Pulmonary artery endothelial cell (primary cell): ENCODE results near the gene MS4A4E. TPM values are rescaled to one million over a fixed set of nuclear protein-coding genes. Genes with fewer than 3 reads are reported as not detected.
A peak's percentile ranks its signal among the peaks of the same experiment; 100 is the strongest.
"Not testable (repeated sequence)": the region's sequence is repeated elsewhere in the genome, so short reads cannot be mapped to it uniquely, and the experiment has no call there.

Experiments used
- DNase-seq: peaks from one replicate; pipeline ENCODE4 v3.0.0-alpha.2; 2011; ENCODE audit warnings: low read depth, low spot score
- total RNA-seq: library from RNA; depleted of rRNA; stranded (reverse); fragments of >200 nt; gene quantifications from 2 replicates; pipeline ENCODE4 v1.2.3, GENCODE V29; 2014

The MS4A4E gene
- total RNA-seq, 1 donor from 2014 or later: not detected

DNA sequence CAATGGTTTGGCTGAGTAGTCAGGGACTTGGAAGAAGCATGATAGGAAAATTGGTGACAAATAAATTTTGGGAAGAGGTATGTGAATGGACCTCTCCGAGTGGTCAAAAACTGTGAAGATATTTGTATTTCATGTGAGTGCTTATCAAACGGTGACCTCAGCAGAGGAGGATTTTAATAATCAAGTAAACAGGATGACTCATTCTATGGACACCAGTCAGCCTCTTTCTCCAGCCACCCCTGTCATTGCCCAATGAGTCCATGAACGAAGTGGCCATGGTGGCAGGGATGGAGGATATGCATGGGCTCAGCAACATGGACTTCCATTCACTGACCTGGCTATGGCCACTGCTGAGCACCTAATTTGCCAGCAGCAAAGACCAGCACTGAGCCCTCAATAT, 21.2 kb downstream of the MS4A4E start:
- DNase-seq: no peak

DNA sequence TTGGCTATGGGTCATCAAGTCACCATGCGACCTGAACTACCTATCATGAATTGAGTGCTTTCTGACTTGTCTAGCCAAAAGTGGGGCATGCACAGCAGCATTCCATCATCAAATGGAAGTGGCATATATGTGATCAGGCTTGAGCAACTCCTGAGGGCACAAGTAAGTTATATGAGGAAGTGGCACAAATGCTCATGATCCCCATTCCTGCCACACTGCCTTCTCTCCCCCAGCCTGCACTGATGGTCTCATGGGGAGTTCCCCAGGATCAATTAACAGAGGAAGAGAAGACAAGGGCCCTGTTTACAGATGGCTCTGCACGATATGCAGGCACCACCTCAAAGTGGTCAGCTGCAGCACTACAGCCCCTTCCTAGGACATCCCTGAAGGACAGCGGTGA, 21.8 kb downstream of the MS4A4E start:
- DNase-seq: no peak

DNA sequence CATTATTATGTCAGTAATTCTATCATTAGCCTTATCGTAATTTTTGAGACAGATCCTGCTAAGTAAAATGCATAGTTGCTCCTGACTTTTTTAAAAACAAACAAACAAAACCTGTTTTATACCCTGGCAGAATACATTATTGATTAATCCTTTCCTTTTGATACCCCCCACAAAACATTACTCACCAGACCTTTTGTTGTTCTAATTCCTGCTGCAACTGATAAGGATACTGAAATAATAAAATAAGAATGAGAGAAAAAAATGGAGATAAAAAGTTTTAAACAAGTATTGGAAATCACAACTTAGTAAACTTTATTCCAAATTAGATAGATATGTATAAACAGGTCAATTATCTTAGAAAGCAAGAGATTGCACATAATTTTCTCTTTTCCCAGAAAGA, 28.6 kb downstream of the MS4A4E start:
- no peak for DNase-seq

GRCh38 chr11:60211206-60211605, 31.7 kb downstream of the MS4A4E start:
- DNase-seq: no peak

DNA sequence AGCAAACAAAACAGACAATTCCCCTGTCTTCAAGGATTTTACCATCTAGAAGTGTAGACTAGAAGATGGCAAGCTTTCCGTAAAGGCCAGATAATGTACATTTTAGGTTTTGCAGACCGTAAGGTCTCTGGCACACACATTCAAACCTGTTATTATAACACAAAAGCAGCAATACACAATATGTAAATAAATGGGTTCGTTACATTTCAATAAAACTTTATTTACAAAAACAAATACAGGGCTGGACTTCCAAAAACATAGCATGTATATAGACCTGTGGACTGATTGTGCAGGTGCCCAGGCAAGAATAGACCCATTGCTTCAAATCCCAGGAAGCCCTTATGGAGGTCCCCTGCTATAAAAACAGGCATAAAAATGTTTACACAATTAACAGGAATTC, 33.0 kb downstream of the MS4A4E start:
- no peak for DNase-seq

DNA sequence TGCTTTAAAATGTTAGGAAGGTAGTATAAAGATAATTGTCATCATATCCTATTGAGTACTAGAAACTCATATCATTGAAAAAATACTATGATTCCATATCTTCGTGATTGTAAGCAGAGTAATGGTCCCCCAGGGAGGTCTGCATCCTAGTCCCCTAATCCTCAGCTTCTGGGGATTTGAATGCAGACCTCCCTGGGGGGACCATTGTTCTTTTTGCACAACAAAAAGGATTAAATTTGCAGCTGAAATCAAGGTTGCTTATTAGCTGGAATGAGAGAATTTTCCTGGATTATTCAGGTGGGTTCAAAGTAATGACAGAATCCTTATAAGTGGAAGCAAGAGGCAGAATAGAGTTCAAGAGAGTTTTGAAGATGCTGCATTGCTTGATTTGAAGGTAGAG, 34.0 kb downstream of the MS4A4E start:
- no peak for DNase-seq

- no peak for DNase-seq
Observed at GRCh38 chr11:60208146-60208895, 34.6 kb downstream of the MS4A4E start.

DNA sequence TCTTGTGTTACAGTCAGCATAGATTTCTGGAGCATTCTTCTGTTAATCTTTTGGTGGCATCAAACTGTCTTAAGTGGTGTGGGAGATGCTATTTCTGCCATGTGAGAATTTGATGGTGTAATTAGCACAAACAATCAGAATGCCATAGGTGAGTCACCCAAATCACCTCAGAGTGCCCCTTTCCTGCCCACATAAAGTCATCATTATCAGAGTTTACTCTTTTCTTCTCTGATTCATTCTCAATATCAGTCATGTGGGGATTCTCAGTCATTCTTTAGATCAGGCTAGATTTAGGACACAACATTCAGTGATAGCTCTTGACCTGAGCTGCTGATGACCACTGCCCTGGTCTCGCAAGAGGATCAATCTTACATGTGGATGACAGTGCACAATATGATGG, 36.3 kb downstream of the MS4A4E start:
- DNase-seq: no peak

- no peak for DNase-seq
Observed at GRCh38 chr11:60204922-60205321, 38.0 kb downstream of the MS4A4E start.

GRCh38 chr11:60201334-60201733, 41.6 kb downstream of the MS4A4E start:
- not testable (repeated sequence) for DNase-seq

DNA sequence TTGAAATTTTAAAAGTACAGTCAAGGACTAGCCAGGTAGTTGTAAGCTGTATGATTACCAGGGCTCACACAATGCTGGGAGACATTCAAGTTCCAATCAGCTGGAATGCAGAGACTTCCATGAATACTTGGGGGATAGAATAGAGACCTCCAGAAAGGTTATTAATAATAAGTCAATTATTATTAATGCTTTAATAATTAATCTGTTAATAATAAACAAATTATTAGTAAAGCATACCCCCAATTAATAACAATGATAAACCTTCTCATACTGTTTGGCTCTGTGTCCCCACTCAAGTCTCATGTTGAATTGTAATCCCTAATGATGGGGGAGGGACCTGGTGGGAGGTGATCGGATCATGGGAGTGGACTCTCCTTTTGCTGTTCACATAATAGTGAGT, 45.5 kb downstream of the MS4A4E start:
- no peak for DNase-seq

GRCh38 chr11:60195923-60196368, 47.0 kb downstream of the MS4A4E start:
- DNase-seq: no peak

GRCh38 chr11:60194511-60194910, 48.4 kb downstream of the MS4A4E start:
- no peak for DNase-seq

DNA sequence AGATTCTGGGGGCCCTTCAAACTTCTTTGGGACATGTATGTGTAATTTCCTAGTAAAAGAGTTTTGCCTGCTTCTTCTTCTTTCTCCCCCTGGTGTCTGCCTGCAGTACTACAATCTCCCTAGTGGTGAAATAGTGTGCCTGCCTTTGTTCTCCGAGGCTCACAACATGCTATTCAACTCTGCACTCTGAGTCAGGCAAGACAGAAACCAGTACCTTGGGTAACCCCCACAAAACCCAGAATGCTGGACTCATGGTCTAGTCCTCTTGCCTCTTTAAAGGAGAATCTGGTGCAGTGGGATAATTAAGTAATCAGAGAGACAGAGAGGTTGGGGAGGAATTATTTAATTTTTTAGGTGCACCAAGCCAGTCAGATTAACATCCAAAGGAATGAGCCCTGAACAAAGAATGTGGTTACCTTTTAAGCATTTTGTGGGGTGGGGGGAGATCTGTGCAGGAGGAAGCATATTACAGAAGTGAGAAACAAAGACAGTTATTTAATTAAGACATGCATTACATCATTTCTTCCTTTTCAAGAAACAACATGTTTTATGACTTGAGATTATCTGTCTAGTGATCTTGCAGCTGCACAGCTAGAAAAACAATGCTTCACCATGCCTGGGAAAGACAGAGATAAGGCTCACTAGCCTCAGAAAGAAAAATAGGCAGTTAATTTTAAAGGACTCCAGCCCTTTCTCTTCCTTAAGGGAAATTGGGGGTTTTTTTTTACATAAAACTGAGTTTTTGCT, 49.1 kb downstream of the MS4A4E start:
- DNase-seq: peak; percentile 80

DNA sequence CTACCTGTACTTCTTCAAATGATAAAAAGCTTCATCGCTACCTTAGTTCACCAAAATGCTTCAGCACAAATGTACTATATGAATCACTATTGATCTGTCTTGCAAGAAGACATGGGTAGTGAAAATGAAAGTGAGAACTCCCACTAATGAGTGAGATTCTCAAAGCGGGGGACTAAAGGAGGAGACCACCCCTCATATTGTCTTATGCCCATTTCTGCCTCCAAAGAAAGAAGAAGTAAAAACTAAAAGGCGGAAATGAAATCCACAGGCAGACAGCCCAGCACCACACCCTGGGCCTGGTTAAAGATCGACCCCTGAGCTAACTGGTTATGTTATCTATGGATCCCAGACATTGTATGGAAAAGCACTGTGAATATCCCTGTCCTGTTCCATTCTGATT, 50.4 kb downstream of the MS4A4E start:
- DNase-seq: not testable (repeated sequence)

DNA sequence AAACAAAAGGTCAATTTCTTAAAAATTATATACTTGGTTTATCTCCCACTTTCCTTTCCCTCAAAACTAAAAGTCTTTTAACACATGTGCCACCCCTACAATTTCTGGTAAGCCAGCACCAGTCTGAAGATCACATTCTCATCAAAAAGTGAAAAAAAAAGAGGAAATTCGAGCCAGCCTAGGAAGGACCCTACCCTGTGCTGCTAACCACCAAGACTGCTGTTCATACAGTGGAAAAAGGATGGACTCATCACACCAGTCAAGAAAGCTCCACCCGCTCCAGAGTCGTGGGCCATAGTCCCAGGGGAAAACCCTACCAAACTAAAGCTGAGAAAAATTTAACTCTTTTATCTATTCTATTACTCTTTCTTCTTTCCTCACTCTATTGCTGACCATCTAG, 54.5 kb downstream of the MS4A4E start:
- not testable (repeated sequence) for DNase-seq

DNA sequence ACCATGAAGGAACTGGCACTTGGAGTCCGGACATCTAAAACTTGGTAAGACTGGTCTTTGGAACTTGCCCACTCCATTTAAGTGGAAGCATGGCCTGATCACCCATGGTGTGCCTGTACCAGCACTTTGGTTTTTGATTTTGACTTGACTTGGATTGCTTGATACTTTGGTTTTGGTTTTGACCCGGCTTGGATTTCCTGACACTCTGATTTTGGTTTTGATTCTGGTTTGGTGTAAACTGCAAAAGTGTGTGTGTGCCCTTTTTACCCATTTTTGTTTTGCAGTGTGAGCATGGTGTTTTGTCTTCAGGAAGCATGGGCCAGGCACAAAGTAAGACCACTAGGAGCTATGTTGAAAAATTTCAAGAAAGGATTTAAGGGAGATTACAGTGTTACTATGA, 56.8 kb downstream of the MS4A4E start:
- DNase-seq: not testable (repeated sequence)

- not testable (repeated sequence) for DNase-seq
Observed at GRCh38 chr11:60185512-60185827, 57.5 kb downstream of the MS4A4E start.

- no peak for DNase-seq
Observed at GRCh38 chr11:60184824-60185511, 58.0 kb downstream of the MS4A4E start.

DNA sequence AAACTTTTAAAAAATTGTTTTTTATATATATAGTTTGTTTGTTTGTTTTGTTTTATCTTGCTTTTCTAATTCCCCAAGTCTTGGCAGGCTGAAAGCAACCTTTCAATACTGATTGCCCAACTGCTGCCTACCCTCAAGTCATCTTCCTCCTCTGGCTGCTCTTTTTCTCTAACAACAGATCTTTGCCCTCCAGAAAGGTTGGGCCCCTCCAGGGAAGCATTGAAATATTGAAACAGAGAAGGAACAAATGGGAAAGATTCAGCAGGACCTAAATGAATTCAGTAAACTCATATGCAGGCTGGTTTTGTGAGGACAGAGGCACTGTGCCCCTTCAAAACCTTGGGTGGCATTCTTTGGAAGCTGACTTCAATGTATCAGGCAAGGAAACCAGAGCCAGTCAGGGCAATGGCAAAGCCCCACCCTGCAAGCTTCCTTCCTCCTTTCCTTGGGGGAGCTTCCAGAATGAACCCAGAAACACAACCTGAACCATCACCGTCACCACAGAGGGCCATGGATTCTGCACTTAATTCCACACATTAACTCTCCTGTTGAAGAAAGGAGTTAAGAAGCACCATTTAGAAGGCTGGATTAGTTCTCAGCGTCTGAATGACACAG, 59.2 kb downstream of the MS4A4E start:
- no peak for DNase-seq

- no peak for DNase-seq
Observed at GRCh38 chr11:60182541-60183330, 60.2 kb downstream of the MS4A4E start, which contains the start of gene MS4A6A. TSS of gene MS4A6A (minus strand) at chr11:60183083. CDS start at chr11:60181727, 1,356 bp downstream.
